ENCODE results near the gene NAE1.
A peak's percentile ranks its signal among the peaks of the same experiment; 100 is the strongest.

The NAE1 gene

GRCh38 chr16:66849549-66849948 is 18.8 kb upstream of the NAE1 start:
- no peak for DNase-seq

- no peak for DNase-seq
These were observed 18.2 kb upstream of the NAE1 start for GRCh38 chr16:66849021-66849420.

- no peak for DNase-seq
These were observed 17.4 kb upstream of the NAE1 start for GRCh38 chr16:66848172-66848571.

- DNase-seq, result no peak
These were observed 16.8 kb upstream of the NAE1 start for GRCh38 chr16:66847533-66848067.

- DNase-seq, result no peak
These were observed 16.1 kb upstream of the NAE1 start for GRCh38 chr16:66846831-66847230.

GRCh38 chr16:66846266-66846665 is 15.5 kb upstream of the NAE1 start:
- DNase-seq, result no peak

GRCh38 chr16:66845791-66846221 is 15.0 kb upstream of the NAE1 start:
- DNase-seq, result peak; percentile 97

- no peak for DNase-seq
These were observed 14.3 kb upstream of the NAE1 start for GRCh38 chr16:66845080-66845410.

- no peak for DNase-seq
These were observed 13.7 kb upstream of the NAE1 start, which contains the start of gene CA7 for GRCh38 chr16:66844342-66845079. TSS of gene CA7 (plus strand) at chr16:66844414. CDS start at chr16:66844488, 74 bp downstream.

GRCh38 chr16:66844009-66844341 is 13.2 kb upstream of the NAE1 start:
- no peak for DNase-seq

- DNase-seq, result no peak
These were observed 12.4 kb upstream of the NAE1 start for GRCh38 chr16:66843191-66843590.

- no peak for DNase-seq
These were observed 12.0 kb upstream of the NAE1 start for GRCh38 chr16:66842765-66843164.

GRCh38 chr16:66841366-66841765 is 10.6 kb upstream of the NAE1 start:
- DNase-seq, result no peak

GRCh38 chr16:66840883-66841282 is 10.1 kb upstream of the NAE1 start:
- DNase-seq, result no peak

- DNase-seq, result no peak
These were observed 4.0 kb upstream of the NAE1 start for GRCh38 chr16:66834746-66835145.

- no peak for DNase-seq
These were observed 2.0 kb upstream of the NAE1 start for GRCh38 chr16:66832661-66833305.

- DNase-seq, result no peak
These were observed 1.4 kb upstream of the NAE1 start for GRCh38 chr16:66832190-66832589.

GRCh38 chr16:66824006-66824405 is 6.8 kb downstream of the NAE1 start:
- no peak for DNase-seq

GRCh38 chr16:66814734-66815133 is 16.0 kb downstream of the NAE1 start:
- no peak for DNase-seq

GRCh38 chr16:66811043-66811442 is 19.7 kb downstream of the NAE1 start:
- DNase-seq, result no peak

- DNase-seq, result no peak
These were observed 20.4 kb downstream of the NAE1 start for GRCh38 chr16:66810391-66810790.

- no peak for DNase-seq
These were observed 21.0 kb downstream of the NAE1 start for GRCh38 chr16:66809765-66810164.

- DNase-seq, result no peak
These were observed 28.6 kb downstream of the NAE1 start for GRCh38 chr16:66802159-66802558.

- no peak for DNase-seq
These were observed 29.3 kb downstream of the NAE1 start, which contains the start of gene TERB1 for GRCh38 chr16:66801320-66802105. TSS of gene TERB1 (minus strand) at chr16:66801584. CDS start at chr16:66796798, 4,786 bp downstream.
